Glomerular visceral epithelial cell (primary cell): Measurements from ENCODE around the gene WBP4.
"Not testable (repeated sequence)": the region's sequence is repeated elsewhere in the genome, so short reads cannot be mapped to it uniquely, and the experiment has no call there.

Experiments used
- DNase-seq: peaks from one replicate; pipeline ENCODE4 v3.0.0-alpha.2; 2016; ENCODE audit errors: extremely low spot score

Gene WBP4, protein sequence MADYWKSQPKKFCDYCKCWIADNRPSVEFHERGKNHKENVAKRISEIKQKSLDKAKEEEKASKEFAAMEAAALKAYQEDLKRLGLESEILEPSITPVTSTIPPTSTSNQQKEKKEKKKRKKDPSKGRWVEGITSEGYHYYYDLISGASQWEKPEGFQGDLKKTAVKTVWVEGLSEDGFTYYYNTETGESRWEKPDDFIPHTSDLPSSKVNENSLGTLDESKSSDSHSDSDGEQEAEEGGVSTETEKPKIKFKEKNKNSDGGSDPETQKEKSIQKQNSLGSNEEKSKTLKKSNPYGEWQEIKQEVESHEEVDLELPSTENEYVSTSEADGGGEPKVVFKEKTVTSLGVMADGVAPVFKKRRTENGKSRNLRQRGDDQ

DNA sequence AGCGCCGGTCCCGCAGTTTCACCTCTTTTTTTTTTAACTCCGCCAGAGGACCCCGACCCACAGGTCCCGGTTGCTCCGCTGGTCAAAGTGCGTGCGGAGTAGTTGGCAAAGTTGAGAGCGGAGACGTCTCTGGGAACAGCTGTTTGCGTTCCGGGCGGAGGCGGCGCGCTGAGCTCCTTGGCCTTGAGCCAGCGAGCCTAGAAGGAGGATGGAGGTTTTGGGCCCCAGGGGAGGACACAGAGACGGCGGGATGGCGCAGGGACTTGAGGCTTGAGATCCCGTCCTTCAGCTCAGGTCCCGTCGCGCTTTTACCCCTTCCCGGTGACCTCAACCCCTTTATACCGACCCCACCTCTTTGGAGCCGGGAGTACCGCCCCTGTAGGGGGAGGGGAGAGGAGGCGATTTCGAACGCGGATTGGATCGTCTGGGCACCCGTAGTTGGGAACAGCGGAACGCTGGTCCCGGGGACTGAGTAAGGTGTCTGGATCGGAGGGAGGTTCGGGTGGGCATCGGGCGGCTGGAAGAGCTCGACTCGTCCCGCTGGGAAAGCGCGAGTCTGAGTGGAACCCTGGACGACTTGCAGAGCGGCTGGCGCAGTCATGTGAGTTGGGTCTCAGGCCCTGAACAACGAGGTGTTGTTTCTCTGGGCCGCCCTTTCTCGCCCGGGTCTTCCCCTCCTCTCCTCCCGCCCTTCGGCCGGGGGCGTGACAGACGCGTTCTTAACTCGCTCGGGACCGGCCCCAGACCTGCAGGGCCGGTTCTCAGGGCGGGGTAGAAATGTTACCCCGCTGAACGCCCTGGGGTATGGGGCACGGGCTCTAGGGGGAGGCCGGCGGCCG, at the start of gene WBP4:
TSS of gene WBP4 (plus strand) at position 435 of the 839 bp plus-strand sequence. CDS start at position 600, 165 bp downstream.
- DNase-seq, result peak; percentile 95

DNA sequence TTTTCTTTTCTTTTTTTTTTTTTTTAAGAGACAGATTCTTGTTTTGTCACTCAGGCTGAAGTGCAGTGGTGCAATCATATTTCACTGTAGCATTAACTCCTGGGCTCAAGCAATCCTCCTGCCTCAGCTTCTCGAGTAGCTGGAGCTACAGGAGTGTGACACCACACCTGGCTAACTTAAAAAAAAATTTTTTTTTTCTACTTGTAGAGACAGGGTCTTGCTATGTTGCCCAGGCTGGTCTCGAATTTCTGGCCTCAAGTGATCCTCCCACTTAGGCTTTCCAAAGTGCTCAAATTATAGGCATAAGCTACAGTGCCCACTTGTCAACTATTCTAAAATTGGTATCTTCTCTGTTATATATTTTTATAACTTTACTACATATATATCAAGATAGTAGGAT, 48.8 kb upstream of the WBP4 start:
- DNase-seq, result no peak

DNA sequence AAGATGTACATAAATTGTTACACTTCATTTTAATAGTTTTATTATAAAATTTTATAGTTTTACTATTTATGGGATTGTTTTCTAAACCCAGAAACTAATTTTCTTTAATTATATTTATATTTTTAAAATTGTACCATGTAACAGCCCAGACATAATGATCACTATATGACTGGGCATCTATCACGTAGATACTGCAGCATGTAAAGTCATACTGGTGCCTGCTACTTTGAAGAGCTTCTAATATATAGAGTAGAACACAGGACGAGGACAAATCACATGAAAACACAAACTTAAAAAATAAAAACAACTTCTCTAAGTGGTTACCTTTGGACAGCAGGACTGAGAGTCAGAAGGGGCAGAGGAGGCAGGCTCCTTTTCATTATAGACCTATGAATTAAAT, 47.5 kb upstream of the WBP4 start:
- DNase-seq, result no peak

DNA sequence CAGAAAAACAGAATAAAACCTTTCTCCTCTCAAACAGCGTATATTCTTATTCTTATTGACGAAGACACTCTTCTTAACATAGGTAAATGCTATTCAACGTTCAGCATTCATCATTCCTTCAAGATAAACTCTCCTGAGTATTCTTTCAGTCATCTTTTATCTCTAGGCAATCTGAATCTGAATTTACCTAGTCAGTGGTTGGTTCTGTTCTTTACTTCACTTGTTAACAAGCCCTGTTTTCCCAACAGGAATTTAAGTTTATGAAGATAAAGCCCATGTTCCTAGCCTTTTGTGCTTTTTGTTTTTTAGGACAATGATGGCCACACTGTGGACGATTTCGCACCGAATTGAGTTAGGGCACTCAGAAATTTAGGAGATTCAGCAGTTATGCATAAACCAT, 45.4 kb upstream of the WBP4 start:
- no peak for DNase-seq

DNA sequence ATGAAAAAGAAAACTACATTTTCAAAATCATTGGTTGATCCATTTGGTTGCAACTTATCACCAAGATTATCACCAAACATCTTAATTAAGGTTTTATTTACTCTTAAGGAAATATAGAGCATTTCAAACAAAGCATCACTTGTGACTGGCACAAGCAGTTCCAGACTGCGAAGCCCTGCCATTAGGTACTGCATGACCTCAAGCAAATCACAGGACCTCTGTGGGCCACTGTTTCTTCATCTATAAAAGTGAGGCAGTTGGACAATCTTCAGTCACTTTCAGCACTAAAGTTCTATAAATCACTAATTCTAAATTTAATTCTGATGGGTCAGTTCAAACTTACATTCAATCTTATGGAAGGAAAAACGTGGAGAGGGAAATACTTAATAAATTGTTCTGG, 44.1 kb upstream of the WBP4 start:
- no peak for DNase-seq

DNA sequence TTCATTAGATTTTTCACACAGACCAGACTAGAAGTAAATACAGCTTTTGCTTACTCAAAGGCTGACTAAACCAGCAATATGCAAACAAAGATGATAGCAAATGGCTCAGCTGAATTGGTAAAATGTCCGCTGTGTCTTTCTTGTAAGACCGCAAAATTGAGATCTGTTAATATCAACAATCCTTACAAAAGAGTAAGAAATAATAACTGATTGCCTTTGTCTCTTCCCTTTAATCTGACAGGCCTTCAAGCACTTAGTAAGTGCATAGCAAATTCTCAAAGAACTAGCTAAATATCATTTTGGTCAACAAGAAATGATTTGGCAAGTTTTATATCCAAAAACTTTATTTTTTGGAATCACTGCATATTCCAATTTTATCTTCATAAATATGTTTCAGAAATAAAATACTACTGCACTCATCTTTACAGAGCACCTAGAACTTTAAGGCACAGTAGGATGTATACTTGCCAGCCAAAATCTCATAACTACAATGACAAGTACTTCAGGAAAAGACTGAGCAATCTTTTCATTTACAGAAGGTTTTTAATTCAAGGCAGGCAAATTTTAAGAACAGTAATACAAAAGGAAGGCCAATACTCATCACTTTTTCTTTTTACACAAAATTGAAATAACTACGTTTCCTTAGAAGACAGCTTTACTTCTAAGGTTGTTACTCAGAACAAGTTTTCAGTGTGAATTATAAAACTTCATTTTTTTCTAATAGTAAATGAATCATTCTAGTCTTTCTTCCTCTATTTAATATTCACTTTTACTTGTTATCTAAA, 43.3 kb upstream of the WBP4 start:
- DNase-seq, result no peak

DNA sequence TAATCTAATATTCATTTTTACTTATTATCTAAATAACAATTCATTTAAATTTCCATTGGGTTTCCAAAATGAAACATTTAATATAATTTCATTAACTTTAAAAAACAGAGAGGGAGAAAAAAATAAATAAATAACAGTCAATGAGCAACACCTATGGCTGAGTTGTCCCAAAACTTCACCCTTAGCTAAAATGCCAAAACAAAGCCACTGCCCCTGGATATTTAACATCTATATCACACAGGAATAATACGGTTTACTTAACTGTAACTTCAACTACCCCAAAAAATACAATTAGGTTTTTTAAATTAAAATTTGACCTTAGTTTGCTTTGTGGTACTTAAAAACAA, 42.7 kb upstream of the WBP4 start:
- DNase-seq, result no peak

DNA sequence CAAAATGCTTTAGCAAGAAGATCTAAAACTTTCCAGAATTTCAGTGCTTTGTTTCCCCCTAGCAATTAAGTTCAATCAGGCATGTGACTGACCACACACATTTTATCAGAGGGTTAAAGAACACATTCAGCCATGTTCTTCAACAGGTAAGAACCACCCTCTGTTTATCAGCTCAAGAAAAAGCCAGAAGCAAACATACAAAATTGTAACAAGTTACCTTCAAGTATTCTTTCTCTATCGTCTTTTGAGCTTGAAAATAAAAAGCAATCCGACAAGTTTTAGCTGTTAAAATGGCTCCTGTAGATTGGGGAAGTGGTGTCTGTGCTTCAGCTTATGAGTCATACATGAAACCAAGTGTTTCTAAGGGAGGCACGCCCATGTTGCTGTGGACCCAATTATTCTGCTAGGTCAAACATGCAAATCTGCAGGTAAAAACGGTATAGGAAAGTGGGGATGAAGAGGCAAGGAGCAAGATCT, 42.3 kb upstream of the WBP4 start, which contains the start of gene ELF1:
TSS of gene ELF1 (minus strand) at position 306 of the 477 bp plus-strand sequence. CDS start 37,262 bp downstream, outside the sequence.
- DNase-seq, result peak; percentile 83

DNA sequence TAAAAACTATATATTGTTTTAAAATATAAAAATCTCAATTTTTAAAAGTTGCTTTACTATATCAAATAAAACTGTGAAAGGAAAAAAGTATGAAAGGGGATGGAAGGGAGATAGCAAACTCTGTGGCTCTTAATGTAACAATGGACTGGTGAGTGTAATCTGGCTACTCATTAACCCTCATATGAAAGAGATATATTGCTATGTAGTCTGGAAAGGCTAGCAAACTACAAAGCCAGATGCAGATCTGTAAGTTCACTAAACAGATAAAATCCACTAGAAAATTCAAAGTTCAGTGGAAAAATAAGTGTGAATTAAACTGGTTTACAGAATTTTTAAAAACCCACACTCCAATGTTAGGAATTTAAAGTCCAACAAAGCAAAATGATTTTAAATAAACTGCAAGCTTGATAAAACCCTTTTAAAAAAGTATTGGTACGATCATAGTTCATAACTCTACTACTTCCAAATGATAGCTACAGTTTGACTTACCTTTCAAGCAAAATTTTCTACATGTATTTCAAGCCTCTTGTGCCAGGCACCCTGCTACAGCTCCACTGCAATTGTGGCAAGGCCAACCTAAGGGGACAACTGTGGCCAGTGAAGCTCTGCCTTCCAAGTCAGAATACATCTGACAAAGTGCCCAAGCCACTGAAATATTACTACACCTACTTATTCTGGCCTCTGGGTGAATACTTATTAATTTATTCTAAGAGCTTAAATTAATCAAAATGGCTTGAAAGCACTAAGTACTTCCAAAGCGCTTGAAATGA, 41.5 kb upstream of the WBP4 start:
- DNase-seq, result peak; percentile 37

DNA sequence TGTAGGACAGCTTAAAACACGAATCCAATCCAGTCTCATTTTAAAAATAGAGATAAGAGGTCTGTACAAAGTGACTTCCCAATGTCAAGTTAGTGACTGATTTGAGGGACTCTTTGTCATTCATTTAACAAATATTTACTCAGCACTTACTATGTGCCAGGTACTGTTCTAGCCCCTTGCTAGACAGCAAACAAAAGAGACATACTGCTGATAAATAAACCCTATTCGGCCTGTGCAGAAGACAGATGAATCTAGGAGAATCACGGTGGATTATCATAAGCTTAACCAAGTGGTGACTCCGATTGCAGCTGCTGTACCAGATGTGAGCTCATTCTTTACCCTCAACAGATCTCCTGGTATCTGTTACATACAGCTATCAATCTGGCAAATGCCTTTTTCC, 35.8 kb upstream of the WBP4 start:
- no peak for DNase-seq

DNA sequence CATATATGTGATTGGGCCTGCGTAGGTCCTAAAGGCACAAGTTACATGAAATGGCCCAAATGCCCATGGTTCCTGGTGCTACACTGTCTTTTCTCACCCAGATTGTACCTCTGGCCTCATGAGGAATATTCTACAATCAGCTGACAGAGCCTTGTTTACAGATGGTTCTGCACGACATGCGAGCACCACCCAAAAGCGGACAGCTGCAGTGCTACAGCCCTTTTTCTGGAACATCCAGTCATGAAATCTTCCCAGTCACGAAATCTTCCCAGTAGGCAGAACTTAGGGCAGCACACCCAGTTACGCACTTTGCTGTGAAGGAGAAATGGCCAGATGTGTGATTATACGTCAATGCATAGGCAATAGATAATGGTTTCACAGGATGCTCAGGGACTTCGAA, 34.5 kb upstream of the WBP4 start:
- no peak for DNase-seq

DNA sequence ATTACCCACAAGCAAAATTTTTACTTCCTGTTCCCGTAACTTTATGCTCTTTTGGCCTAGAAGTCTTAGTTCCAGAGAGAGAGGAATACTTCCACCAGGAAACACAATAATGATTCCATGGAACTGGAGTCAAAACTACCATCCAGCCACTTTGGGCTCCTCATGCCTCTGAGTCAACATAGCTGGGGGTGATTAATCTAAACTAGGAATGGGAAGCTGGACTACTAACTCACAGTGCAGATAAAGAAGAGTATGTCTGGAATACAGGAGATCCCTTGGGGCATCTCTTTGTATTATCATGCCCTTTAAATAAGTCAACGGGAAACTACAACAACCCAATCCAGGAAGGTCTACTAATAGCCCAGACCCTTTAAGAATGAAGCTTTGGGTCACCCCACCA, 33.3 kb upstream of the WBP4 start:
- DNase-seq, result no peak

DNA sequence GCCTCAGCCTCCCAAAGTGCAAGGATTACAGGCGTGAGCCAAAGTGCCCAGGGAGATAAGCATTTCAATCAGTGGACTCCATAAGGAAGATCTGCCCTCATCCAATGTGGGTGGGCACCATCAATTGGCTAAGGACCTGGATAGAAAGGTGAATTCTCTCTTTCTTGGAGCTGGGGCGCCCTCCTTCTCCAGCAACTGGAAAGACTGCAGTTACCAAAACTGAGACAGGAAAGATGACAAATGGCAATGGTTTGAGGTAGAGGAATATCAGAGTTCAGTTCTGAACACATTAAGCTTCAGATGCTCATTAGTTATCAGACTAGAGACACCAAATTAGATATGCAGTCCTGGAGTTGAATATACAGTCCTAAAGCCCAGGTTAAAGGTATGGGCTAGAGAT, 31.7 kb upstream of the WBP4 start:
- DNase-seq, result no peak

DNA sequence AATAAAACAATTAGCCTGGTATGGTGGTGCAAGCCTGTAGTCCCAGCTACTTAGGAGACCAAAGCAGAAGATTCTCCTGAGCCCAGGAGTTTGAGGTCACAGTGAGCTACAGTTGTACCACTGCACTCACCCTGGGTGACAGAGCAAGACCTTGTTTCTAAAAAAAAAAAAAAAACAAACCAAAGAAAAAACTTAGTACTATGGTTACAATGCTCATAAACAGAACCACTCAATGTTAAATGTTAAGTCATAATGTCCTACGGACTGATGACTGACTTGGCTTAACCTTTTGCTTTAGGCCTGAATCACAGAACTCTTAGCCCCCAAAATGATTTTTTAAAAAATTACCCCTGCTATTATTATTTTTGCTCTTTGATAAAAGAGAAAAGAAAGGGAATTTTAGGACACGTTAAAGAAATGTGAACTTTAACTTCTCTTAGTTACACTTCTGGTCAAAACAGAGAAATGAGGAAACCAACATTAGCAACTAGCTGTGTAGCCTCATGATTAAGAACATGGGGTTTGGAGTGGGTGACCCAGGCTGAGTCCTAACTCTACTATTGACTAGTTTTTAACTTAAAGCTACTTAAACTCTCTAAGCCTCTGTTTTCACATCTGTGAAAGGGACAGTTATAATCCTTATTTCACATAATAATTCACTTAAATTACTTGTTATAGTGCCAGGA, 28.5 kb upstream of the WBP4 start:
- no peak for DNase-seq

DNA sequence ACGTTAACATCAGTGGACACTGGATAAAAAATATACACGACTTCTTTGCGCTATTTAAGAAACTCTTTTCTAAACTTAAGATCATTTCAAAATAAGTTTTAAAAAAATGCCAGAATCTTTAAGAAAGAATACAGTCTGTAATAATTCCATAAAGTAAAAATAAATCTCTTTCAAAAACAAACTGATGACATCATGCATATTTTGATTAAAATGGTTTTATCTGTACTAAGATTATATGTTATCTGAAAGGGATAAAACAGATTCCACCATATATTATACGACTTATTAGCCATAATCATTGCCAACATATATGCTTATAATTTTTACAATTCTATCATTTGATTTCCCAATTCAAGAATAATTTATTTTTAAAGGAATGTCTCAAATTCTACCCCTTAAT, 26.9 kb upstream of the WBP4 start:
- no peak for DNase-seq

DNA sequence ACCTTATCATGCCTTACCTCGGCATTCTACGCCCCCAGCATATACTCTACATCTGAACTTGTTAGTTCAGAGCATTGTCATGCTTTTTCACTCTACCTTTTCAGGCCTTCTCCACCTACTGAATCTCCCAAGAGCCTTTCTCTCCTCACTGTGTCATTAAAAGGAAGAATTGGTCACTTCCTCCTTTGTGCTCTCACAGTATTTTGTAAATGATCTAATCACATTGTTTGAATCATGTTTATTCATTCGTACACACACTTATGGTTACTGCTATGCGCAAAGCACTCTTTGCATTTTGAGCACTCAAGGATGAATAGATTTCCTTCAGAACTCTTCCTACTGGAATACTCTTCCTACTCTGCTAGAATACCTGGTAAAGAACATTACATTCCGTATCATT, 26.4 kb upstream of the WBP4 start:
- DNase-seq, result peak; percentile 28

DNA sequence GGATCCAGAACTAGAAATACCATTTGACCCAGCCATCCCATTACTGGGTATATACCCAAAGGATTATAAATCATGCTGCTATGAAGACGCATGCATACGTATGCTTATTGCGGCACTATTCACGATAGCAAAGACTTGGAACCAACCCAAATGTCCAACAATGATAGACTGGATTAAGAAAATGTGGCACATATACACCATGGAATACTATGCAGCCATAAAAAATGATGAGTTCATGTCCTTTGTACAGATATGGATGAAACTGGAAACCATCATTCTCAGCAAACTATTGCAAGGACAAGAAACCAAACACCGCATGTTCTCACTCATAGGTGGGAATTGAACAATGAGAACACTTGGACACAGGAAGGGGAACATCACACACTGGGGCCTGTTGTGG, 24.8 kb upstream of the WBP4 start:
- DNase-seq, result not testable (repeated sequence)

DNA sequence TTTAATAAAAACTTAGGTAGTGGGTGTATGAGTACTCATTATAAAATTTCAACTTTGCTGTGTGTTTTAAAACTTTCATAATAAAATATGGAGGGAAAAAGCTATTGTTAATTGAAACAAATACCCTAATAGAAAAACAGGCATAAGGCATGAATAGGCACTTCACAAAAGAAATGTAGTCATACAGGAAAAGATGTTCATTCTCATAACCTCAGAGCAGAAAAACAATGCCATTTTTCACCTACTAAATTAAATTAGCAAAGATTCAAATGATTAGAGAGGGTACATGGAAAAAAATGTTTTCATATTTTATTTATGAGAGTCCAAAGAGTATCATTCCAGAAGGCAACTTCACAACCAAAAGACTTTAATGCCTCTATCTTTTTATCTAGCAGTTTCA, 21.6 kb upstream of the WBP4 start:
- no peak for DNase-seq

DNA sequence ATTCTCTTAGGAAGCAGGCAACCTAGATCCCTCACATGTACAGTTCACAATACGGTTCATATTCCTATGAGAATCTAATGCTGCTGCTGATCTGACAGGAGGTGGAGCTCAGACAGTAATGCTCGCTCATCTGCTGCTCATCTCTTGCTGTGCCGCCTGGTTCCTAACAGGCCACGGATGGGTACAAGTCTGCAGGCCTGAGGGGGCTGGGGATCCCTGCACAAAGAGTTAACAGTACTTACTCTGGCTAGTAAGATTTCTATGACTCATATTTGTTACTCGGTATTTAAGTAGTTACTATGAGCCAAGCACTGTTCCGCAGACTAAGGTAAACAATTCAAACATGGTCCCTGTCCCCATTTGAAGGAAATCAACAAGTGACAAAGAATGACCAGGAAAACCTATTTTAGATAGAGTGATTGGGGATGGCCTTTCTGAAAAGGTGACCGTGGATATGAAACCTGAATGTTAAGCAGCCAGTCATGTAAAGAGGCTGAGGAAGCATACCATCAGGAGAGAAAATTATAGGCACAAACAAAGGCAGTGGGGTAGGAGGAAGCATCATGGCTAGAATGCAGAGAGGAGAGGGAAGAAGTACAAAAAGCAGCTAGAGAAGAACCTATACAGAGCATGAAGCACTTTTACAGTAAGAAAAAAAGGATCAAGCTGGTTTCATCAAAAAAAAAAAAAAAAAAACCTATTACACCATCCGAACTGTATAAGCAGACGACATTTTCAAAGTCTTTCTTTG, 20.6 kb upstream of the WBP4 start:
- no peak for DNase-seq

DNA sequence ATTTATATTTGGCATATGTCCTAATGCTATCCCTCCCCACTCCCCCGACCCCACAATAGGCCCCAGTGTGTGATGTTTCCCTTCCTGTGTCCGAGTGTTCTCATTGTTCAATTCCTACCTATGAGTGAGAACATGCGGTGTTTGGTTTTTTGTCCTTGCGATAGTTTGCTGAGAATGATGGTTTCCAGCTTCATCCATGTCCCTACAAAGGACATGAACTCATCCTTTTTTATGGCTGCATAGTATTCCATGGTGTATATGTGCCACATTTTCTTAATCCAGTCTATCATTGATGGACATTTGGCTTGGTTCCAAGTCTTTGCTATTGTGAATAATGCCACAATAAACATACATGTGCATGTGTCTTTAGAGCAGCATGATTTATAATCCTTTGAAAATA, 18.9 kb upstream of the WBP4 start:
- not testable (repeated sequence) for DNase-seq
